ENCODE results near the gene ZBTB1. TPM values are rescaled to one million over a fixed set of nuclear protein-coding genes. Genes with fewer than 3 reads are reported as not detected.

Gene ZBTB1
- total RNA-seq, 2 donors from 2014 or later = 109 to 137 TPM

Other genes starting within 250 kb of the ZBTB1 start
- gene ESR2, start 210.4 kb upstream of the ZBTB1 start, total RNA-seq = under 1 TPM; 0.29 to 0.42 TPM
- gene MTHFD1, start 116.4 kb upstream of the ZBTB1 start, total RNA-seq = 10 to 100 TPM; 29.0 to 31.1 TPM
- gene AKAP5, start 39.3 kb upstream of the ZBTB1 start, total RNA-seq = under 1 TPM; 0.12 to 0.16 TPM
- 10 to 100 TPM; 54.8 to 63.1 TPM for gene ZBTB25, start 932 bp upstream of the ZBTB1 start, total RNA-seq
- gene HSPA2, start 36.0 kb downstream of the ZBTB1 start, total RNA-seq = 1 to 10 TPM in 1 of 2 donors, under 1 TPM in 1; 0.92 to 2.0 TPM
- gene PPP1R36, start 45.2 kb downstream of the ZBTB1 start, total RNA-seq = not detected
- gene PLEKHG3, start 199.7 kb downstream of the ZBTB1 start, total RNA-seq = 10 to 100 TPM; 61.4 to 65.5 TPM